ENCODE results near the gene TBL1X.

The TBL1X gene

GRCh38 chrX:9634551-9634950 is 169.7 kb downstream of the TBL1X start:
- Histone ChIP-seq H3K4me1 (ENCODE audit: control insufficient read depth, insufficient read depth, low read length) (no peaks in the 10 kb centered on the region), H3K27me3 (ENCODE audit: control insufficient read depth, insufficient read depth, low read length, poor library complexity, severe bottlenecking) (no peaks in the 10 kb centered on the region), H3K27ac (ENCODE audit: insufficient read depth, low read depth, low read length, poor library complexity, severe bottlenecking) (no peak overlapping the region), H3K4me3 (ENCODE audit: insufficient read depth, low read depth, low read length) (no peak overlapping the region), H3K9me3 (ENCODE audit: control insufficient read depth, low read length) (no peaks in the 10 kb centered on the region), H3K36me3 (ENCODE audit: control insufficient read depth, insufficient read depth, low read length) (no peaks in the 10 kb centered on the region)
- WGBS, 2 experiments, result 81 to 85% methylated on average over 7 of the region's 7 CpGs

DNA sequence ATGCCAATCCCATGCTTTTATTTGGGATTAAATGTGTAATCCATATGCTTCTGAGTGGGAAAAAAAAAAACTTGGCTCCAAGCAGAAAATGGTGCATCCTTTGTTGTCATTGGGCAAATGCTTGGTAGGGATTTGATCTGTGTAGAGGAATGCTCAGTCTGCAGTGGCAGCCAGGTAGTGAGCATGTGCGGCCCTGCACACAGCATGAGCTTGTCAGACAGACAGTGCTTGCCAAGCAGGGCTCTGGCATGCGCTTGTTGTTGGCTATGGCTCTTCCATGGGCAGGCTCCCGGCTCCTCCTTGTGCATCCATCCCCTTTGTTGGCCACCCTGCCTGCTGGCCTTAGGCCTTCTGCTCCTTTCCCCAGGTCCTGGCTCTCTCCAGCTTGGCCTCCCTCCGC is 170.5 kb downstream of the TBL1X start:
- Histone ChIP-seq H3K9me3 (ENCODE audit: control insufficient read depth, low read length) (no peaks in the 10 kb centered on the region), H3K4me3 (ENCODE audit: insufficient read depth, low read depth, low read length) (no peak overlapping the region), H3K27ac (ENCODE audit: insufficient read depth, low read depth, low read length, poor library complexity, severe bottlenecking) (no peak overlapping the region), H3K27me3 (ENCODE audit: control insufficient read depth, insufficient read depth, low read length, poor library complexity, severe bottlenecking) (no peaks in the 10 kb centered on the region), H3K36me3 (ENCODE audit: control insufficient read depth, insufficient read depth, low read length) (no peaks in the 10 kb centered on the region), H3K4me1 (ENCODE audit: control insufficient read depth, insufficient read depth, low read length) (no peaks in the 10 kb centered on the region)
- 93 to 97% methylated on average over 4 of the region's 4 CpGs for WGBS, 2 experiments

DNA sequence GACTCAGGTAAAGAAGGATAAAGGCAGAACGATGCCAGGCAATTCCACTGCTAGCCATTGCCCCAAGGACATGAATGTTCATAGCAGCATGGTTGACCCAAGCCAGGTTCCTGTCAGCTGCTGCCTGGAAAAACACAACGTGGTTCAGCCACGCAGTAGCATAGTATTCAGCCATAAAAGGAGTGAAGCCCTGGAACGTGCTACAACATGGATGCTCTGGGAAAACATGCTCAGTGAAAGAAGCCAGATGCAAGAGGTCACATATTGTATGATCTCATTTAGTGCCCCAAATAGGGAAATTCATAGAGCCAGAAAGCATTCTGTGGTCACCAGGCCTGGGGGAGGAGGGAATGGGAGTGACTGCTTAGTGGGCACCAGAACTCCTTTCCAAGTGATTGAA is 170.9 kb downstream of the TBL1X start:
- Histone ChIP-seq H3K4me3 (ENCODE audit: insufficient read depth, low read depth, low read length) (no peak overlapping the region), H3K9me3 (ENCODE audit: control insufficient read depth, low read length) (no peaks in the 10 kb centered on the region), H3K27ac (ENCODE audit: insufficient read depth, low read depth, low read length, poor library complexity, severe bottlenecking) (no peak overlapping the region), H3K4me1 (ENCODE audit: control insufficient read depth, insufficient read depth, low read length) (no peaks in the 10 kb centered on the region), H3K27me3 (ENCODE audit: control insufficient read depth, insufficient read depth, low read length, poor library complexity, severe bottlenecking) (no peaks in the 10 kb centered on the region), H3K36me3 (ENCODE audit: control insufficient read depth, insufficient read depth, low read length) (no peaks in the 10 kb centered on the region)
- 94 to 96% methylated on average over 4 of the region's 4 CpGs for WGBS, 2 experiments

GRCh38 chrX:9638871-9639270 is 174.0 kb downstream of the TBL1X start:
- H3K27ac ChIP-seq (ENCODE audit: insufficient read depth, low read depth, low read length, poor library complexity, severe bottlenecking), result no peak overlapping the region
- H3K36me3 ChIP-seq (ENCODE audit: control insufficient read depth, insufficient read depth, low read length), result no peaks in the 10 kb centered on the region
- H3K9me3 ChIP-seq (ENCODE audit: control insufficient read depth, low read length), result no peaks in the 10 kb centered on the region
- no peaks in the 10 kb centered on the region for H3K4me1 ChIP-seq (ENCODE audit: control insufficient read depth, insufficient read depth, low read length)
- no peak overlapping the region for H3K4me3 ChIP-seq (ENCODE audit: insufficient read depth, low read depth, low read length)
- no peaks in the 10 kb centered on the region for H3K27me3 ChIP-seq (ENCODE audit: control insufficient read depth, insufficient read depth, low read length, poor library complexity, severe bottlenecking)

DNA sequence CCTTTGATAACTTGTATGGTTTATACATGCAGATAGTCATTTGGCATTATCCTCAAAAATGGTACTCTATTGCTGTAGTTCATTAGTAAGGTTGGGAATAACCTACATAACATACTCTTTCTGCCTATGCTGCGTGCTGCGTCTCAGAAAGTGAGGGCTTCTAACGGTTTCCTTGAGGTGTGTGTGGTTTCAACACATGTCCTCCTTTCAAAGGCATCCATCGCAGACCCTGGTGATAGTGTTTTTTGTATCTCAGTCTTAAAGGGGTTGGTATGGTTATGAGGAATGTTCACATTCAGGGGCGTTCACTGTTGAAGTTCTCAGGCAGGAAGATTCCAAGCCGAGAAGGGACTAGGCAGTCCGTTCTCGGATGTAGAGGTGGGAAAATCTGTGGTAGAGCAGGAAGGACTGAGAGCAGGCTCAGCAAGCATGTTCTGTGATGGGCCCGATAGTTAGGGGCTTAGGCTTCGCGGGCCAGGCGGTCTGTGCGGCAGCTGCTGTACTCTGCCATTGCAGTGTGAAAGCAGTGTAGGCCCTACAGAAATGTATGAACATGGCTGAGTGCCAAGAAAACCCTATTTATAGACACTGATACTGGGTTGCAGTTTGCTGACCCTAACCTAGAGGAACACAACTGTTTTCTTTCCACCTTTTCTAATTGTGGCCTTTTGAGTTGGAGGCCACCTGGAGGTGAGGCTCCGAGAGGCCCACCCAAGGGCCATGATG is 177.6 kb downstream of the TBL1X start:
- H3K4me3 ChIP-seq (ENCODE audit: insufficient read depth, low read depth, low read length), result no peak overlapping the region
- no peak overlapping the region for H3K27ac ChIP-seq (ENCODE audit: insufficient read depth, low read depth, low read length, poor library complexity, severe bottlenecking)
- no peaks in the 10 kb centered on the region for H3K27me3 ChIP-seq (ENCODE audit: control insufficient read depth, insufficient read depth, low read length, poor library complexity, severe bottlenecking)
- WGBS, 2 experiments, result 89% methylated on average over 14 of the region's 14 CpGs
- no peaks in the 10 kb centered on the region for H3K4me1 ChIP-seq (ENCODE audit: control insufficient read depth, insufficient read depth, low read length)
- H3K9me3 ChIP-seq (ENCODE audit: control insufficient read depth, low read length), result no peaks in the 10 kb centered on the region
- no peaks in the 10 kb centered on the region for H3K36me3 ChIP-seq (ENCODE audit: control insufficient read depth, insufficient read depth, low read length)

- Histone ChIP-seq H3K36me3 (ENCODE audit: control insufficient read depth, insufficient read depth, low read length) (no peaks in the 10 kb centered on the region), H3K27me3 (ENCODE audit: control insufficient read depth, insufficient read depth, low read length, poor library complexity, severe bottlenecking) (no peaks in the 10 kb centered on the region), H3K27ac (ENCODE audit: insufficient read depth, low read depth, low read length, poor library complexity, severe bottlenecking) (no peak overlapping the region), H3K9me3 (ENCODE audit: control insufficient read depth, low read length) (no peaks in the 10 kb centered on the region), H3K4me3 (ENCODE audit: insufficient read depth, low read depth, low read length) (no peak overlapping the region), H3K4me1 (ENCODE audit: control insufficient read depth, insufficient read depth, low read length) (no peaks in the 10 kb centered on the region)
- WGBS, 2 experiments, result 99 to 100% methylated on average over 3 to 4 of the region's 4 CpGs
Measured at GRCh38 chrX:9643807-9644206, 178.9 kb downstream of the TBL1X start.

- H3K27me3 ChIP-seq (ENCODE audit: control insufficient read depth, insufficient read depth, low read length, poor library complexity, severe bottlenecking), result no peaks in the 10 kb centered on the region
- H3K4me3 ChIP-seq (ENCODE audit: insufficient read depth, low read depth, low read length), result no peak overlapping the region
- no peaks in the 10 kb centered on the region for H3K9me3 ChIP-seq (ENCODE audit: control insufficient read depth, low read length)
- no peaks in the 10 kb centered on the region for H3K4me1 ChIP-seq (ENCODE audit: control insufficient read depth, insufficient read depth, low read length)
- 84 to 88% methylated on average over 6 of the region's 6 CpGs for WGBS, 2 experiments
- H3K27ac ChIP-seq (ENCODE audit: insufficient read depth, low read depth, low read length, poor library complexity, severe bottlenecking), result no peak overlapping the region
- no peaks in the 10 kb centered on the region for H3K36me3 ChIP-seq (ENCODE audit: control insufficient read depth, insufficient read depth, low read length)
Measured at GRCh38 chrX:9644335-9644734, 179.5 kb downstream of the TBL1X start.

DNA sequence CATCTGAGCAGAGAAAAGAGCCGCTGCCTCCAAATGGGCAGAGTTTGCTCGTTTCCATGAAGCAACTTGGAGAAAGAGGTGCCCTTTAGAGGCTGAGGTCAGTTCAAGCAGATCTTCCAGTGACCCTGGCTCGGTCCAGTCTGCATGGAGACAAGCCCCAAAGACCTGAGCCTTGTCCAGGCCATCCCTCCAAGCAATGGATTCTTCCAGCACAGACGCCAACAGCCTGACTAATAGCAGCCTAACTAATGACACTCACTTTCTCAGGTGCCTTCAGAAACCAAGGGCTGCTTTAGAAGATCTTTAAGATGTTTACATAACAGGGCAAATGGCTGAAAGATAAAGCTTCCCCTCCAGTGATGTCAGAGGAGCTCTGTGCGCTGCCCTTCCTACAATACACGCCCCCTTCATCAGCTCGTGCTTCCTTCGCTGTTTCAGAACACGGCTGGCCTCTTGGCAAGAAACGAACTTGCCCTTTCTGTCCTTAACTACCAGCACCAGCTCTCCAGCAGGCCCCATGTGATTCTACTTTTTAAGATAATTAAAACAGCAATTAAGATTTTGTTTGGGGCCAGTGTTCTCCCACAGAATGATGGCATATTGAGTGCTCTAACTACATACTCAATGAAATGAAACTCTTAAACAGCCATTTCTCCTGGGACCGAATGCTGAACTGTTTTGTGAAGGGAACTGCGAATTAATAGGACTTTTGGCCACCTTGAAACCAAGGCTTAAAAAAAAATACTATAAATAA is 181.8 kb downstream of the TBL1X start:
- Histone ChIP-seq H3K27ac (ENCODE audit: insufficient read depth, low read depth, low read length, poor library complexity, severe bottlenecking) (no peak overlapping the region), H3K36me3 (ENCODE audit: control insufficient read depth, insufficient read depth, low read length) (no peaks in the 10 kb centered on the region), H3K4me1 (ENCODE audit: control insufficient read depth, insufficient read depth, low read length) (no peaks in the 10 kb centered on the region), H3K27me3 (ENCODE audit: control insufficient read depth, insufficient read depth, low read length, poor library complexity, severe bottlenecking) (no peaks in the 10 kb centered on the region), H3K9me3 (ENCODE audit: control insufficient read depth, low read length) (no peaks in the 10 kb centered on the region), H3K4me3 (ENCODE audit: insufficient read depth, low read depth, low read length) (no peak overlapping the region)
- WGBS, 2 experiments, result 89 to 91% methylated on average over 10 to 12 of the region's 12 CpGs

GRCh38 chrX:9647431-9647830 is 182.6 kb downstream of the TBL1X start:
- Histone ChIP-seq H3K9me3 (ENCODE audit: control insufficient read depth, low read length) (no peaks in the 10 kb centered on the region), H3K4me3 (ENCODE audit: insufficient read depth, low read depth, low read length) (no peak overlapping the region), H3K27ac (ENCODE audit: insufficient read depth, low read depth, low read length, poor library complexity, severe bottlenecking) (no peak overlapping the region), H3K27me3 (ENCODE audit: control insufficient read depth, insufficient read depth, low read length, poor library complexity, severe bottlenecking) (no peaks in the 10 kb centered on the region), H3K4me1 (ENCODE audit: control insufficient read depth, insufficient read depth, low read length) (no peaks in the 10 kb centered on the region), H3K36me3 (ENCODE audit: control insufficient read depth, insufficient read depth, low read length) (no peaks in the 10 kb centered on the region)
- WGBS, 2 experiments, result 95 to 97% methylated on average over 7 of the region's 7 CpGs

DNA sequence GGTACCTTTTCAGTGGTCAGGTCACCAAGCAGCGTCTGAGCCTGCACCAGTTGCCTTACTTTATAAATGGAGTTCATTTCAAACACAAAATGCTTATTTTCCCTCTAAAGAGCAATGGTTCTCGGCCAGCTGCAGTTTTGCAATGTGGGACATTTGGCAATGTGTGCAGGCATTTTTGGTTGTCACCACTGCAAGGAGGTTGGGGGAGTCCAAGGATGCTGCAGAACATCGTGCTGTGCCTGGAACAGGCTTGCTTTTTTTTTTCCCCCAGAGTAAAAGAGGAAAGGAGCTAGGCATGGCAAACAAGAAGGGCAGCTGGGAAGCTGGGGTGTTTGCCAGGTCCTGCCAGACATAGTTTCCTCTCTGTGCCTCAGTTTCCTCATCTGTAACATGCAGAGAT is 185.2 kb downstream of the TBL1X start:
- no peaks in the 10 kb centered on the region for H3K4me1 ChIP-seq (ENCODE audit: control insufficient read depth, insufficient read depth, low read length)
- H3K36me3 ChIP-seq (ENCODE audit: control insufficient read depth, insufficient read depth, low read length), result no peaks in the 10 kb centered on the region
- H3K4me3 ChIP-seq (ENCODE audit: insufficient read depth, low read depth, low read length), result no peak overlapping the region
- H3K9me3 ChIP-seq (ENCODE audit: control insufficient read depth, low read length), result no peaks in the 10 kb centered on the region
- no peaks in the 10 kb centered on the region for H3K27me3 ChIP-seq (ENCODE audit: control insufficient read depth, insufficient read depth, low read length, poor library complexity, severe bottlenecking)
- no peak overlapping the region for H3K27ac ChIP-seq (ENCODE audit: insufficient read depth, low read depth, low read length, poor library complexity, severe bottlenecking)
- WGBS, 2 experiments, result 89 to 91% methylated on average over 2 to 3 of the region's 3 CpGs
